GM23338 (cell line): Measurements from ENCODE around the gene GALNT9.

Source experiments
- CREB1 ChIP-seq: fragments of 250-450 bp; sonication (Bioruptor Pico); IDR thresholded peaks from 2 replicates; pipeline ENCODE4 v1.5.0; 2020; ENCODE audit warnings: low read depth, mild to moderate bottlenecking, moderate library complexity
- CTCF ChIP-seq, 2 experiments: fragments of 200-600 bp in 1 of 2; sonication (generic) in 1 of 2; conservative IDR thresholded peaks; 2 replicates each; pipeline versions ENCODE4 v1.5.1 to v1.6.1; 2016 to 2017; ENCODE audit warnings: antibody characterized with exemption in 2 of 2, low read depth in 2 of 2, mild to moderate bottlenecking in 2 of 2, moderate library complexity in 1 of 2
- ETS1 ChIP-seq: IDR thresholded peaks from 2 replicates; pipeline ENCODE4 v1.6.1; 2016; ENCODE audit warnings: antibody characterized with exemption
- EZH2 ChIP-seq: fragments of 200-600 bp; sonication (generic); IDR thresholded peaks from one replicate; pipeline ENCODE4 v1.8.0; 2017; ENCODE audit warnings: antibody characterized with exemption, mild to moderate bottlenecking, low read depth; ENCODE audit not compliant: unreplicated experiment
- EZH2phosphoT487 ChIP-seq: fragments of 200-600 bp; sonication (generic); IDR thresholded peaks from one replicate; pipeline ENCODE4 v1.8.1; 2018; ENCODE audit warnings: antibody characterized with exemption; ENCODE audit not compliant: unreplicated experiment
- JUNB ChIP-seq: IDR thresholded peaks from one replicate; pipeline ENCODE4 v1.6.1; 2016; ENCODE audit warnings: antibody characterized with exemption; ENCODE audit not compliant: unreplicated experiment
- NANOG ChIP-seq: IDR thresholded peaks from 2 replicates; pipeline ENCODE4 v1.6.1; 2016; ENCODE audit warnings: antibody characterized with exemption, borderline replicate concordance
- POLR2AphosphoS5 ChIP-seq: IDR thresholded peaks from 2 replicates; pipeline ENCODE4 v1.6.1; 2016; ENCODE audit warnings: antibody characterized with exemption, low read depth
- REST ChIP-seq: IDR thresholded peaks from one replicate; pipeline ENCODE4 v1.6.1; 2018; ENCODE audit warnings: antibody characterized with exemption; ENCODE audit not compliant: unreplicated experiment

- TF ChIP-seq CTCF (conservative IDR thresholded peaks at IDR 0.05; ENCODE audit: low read depth in 2 of 2) (no peak), POLR2AphosphoS5 (no peak), EZH2phosphoT487 (no peak), EZH2 (no peak), NANOG (no peak), REST (no peak), JUNB (no peak), ETS1 (no peak), CREB1 (CRISPR knock-in tag) (no peak)
Measured at GRCh38 chr12:132317233-132317938, 12.0 kb downstream of the GALNT9 start.
